ENCODE results near the gene LGSN.

Gene LGSN

GRCh38 chr6:63305277-63305676 is 14.5 kb downstream of the LGSN start:
- no peak overlapping the region for H3K4me3 ChIP-seq
- H3K27ac ChIP-seq = no peak overlapping the region

GRCh38 chr6:63303476-63303875 is 16.3 kb downstream of the LGSN start:
- no peak for DNase-seq (ENCODE audit: low spot score)
- Histone ChIP-seq H3K4me3 (no peak overlapping the region), H3K27ac (no peak overlapping the region)
- TF ChIP-seq, protein P1, sequence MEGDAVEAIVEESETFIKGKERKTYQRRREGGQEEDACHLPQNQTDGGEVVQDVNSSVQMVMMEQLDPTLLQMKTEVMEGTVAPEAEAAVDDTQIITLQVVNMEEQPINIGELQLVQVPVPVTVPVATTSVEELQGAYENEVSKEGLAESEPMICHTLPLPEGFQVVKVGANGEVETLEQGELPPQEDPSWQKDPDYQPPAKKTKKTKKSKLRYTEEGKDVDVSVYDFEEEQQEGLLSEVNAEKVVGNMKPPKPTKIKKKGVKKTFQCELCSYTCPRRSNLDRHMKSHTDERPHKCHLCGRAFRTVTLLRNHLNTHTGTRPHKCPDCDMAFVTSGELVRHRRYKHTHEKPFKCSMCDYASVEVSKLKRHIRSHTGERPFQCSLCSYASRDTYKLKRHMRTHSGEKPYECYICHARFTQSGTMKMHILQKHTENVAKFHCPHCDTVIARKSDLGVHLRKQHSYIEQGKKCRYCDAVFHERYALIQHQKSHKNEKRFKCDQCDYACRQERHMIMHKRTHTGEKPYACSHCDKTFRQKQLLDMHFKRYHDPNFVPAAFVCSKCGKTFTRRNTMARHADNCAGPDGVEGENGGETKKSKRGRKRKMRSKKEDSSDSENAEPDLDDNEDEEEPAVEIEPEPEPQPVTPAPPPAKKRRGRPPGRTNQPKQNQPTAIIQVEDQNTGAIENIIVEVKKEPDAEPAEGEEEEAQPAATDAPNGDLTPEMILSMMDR (IDR thresholded peaks at IDR 0.05) = no peak

More at GRCh38 chr6:63305277-63305676, 14.5 kb downstream of the LGSN start:
- no peak for DNase-seq (ENCODE audit: low spot score)
- TF ChIP-seq, protein P1 (IDR thresholded peaks at IDR 0.05) = no peak

DNA sequence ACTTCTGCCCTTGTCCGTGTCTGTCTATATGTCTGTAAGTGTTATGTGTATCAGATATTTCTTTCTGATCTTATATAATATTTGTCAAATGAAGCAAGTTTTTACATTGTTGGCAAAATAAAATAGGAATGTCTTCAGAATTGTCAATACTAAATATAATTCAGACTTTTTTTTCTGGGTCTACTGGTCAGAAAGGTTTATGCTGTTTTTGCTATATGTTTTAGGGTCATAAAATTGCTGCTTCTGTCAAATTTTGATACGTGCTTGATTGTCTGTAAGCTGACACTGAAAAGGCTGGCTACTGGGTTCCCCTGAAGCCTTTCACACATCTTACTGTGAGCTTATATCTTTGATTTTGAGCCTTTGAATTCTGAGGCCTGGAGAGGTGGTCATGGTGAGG is 20.1 kb downstream of the LGSN start:
- no peak overlapping the region for H3K4me3 ChIP-seq
- H3K27ac ChIP-seq = no peak overlapping the region
- TF ChIP-seq, protein P1 (IDR thresholded peaks at IDR 0.05) = no peak
- DNase-seq (ENCODE audit: low spot score) = no peak

DNA sequence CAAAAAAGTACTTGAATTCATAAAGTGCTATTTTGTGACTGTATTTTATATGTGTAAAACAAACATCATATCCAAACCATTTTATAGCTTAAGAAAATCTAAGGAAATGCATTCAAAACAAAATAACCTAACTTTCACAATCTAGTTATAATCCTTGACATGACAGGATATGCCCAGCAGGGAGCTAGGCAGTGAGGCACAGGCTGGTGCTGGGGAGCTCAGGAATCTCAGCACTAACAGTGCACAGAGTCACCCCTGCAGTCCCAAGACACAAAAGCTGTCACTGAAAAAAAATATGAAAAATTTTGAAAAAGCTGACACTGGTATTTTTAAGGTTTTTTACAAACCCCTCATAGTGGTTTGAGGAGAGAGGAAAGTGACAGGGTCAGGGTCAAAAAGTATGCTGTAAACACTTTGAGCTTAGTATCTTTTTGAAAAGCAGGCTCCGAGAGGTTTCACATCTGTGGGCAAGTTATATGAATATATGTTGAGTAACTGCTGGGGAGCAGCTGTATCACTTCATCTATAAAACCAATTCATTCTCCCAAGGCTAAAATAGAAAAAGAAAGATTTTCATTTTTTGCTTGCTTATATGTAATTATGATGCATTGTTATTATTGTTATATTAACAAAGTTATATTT is 24.1 kb downstream of the LGSN start:
- TF ChIP-seq, protein P1 (IDR thresholded peaks at IDR 0.05) = no peak
- H3K27ac ChIP-seq = no peak overlapping the region
- no peak for DNase-seq (ENCODE audit: low spot score)
- H3K4me3 ChIP-seq = no peak overlapping the region

- no peak for DNase-seq (ENCODE audit: low spot score)
- Histone ChIP-seq H3K4me3 (no peak overlapping the region), H3K27ac (no peak overlapping the region)
- TF ChIP-seq, protein P1 (IDR thresholded peaks at IDR 0.05) = no peak
Measured at GRCh38 chr6:63290492-63291058, 29.2 kb downstream of the LGSN start.

DNA sequence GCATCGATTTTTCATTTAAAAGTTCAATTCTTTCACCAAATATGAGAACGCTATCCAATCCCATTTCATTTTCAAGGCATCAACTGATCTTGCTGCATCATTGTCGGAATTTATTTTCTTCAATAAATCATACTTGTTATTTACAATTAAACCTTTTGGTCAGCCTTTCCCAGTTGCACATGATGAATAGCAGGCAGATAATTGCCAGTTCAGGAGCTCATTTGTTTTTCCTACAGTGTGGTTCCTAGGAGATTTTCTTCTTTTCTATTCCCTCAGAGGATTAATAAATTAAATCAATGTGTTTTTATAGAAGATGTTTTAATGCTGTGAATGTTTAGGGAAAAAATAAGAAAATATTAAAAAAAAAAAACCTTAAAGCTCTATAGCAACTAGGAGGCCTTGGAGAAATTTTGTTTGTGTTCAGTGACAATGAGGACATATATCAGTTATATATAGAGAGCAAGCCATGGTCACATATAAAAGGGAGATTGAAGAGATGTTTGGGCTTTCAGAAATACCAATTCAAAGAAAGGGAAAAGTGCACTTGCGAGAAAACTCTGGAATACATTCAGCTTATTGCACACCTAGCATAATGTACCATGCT is 30.4 kb downstream of the LGSN start:
- no peak overlapping the region for H3K4me3 ChIP-seq
- no peak for DNase-seq (ENCODE audit: low spot score)
- H3K27ac ChIP-seq = no peak overlapping the region
- TF ChIP-seq, protein P1 (IDR thresholded peaks at IDR 0.05) = no peak
